Calu3 (cell line): ENCODE results near the gene PCGF6. TPM values are rescaled to one million over a fixed set of nuclear protein-coding genes. Genes with fewer than 3 reads are reported as not detected.
A peak's percentile ranks its signal among the peaks of the same experiment; 100 is the strongest.

Experiments used
- BruUV-seq: library from RNA; stranded (reverse); fragments of 400-500 nt; replicated peaks from 2 replicates; lab custom pipeline; 2021; lab: Mats Ljungman, UMichigan
- CTCF ChIA-PET: fragments of 300-600 bp; sonication (Branson Sonifier 250); formaldehyde crosslinking; loops from one replicate; lab custom pipeline; 2022; ENCODE audit warnings: antibody characterized with exemption; lab: Charles Lee
- DNase-seq: peaks from one replicate; pipeline ENCODE4 v3.0.0; 2022
- H3K27ac Mint-ChIP-seq: one replicate; pipeline ENCODE4 v1.8.0; 2022; ENCODE audit warnings: mixed read lengths; ENCODE audit not compliant: unreplicated experiment
- H3K27me3 Mint-ChIP-seq: one replicate; pipeline ENCODE4 v1.8.0; 2022; ENCODE audit warnings: mixed read lengths; ENCODE audit not compliant: unreplicated experiment
- H3K36me3 Mint-ChIP-seq: one replicate; pipeline ENCODE4 v1.8.0; 2022; ENCODE audit warnings: mild to moderate bottlenecking, moderate library complexity, mixed read lengths; ENCODE audit not compliant: insufficient read depth, unreplicated experiment
- H3K4me1 Mint-ChIP-seq: one replicate; pipeline ENCODE4 v1.8.0; 2022; ENCODE audit warnings: mild to moderate bottlenecking, low read depth, mixed read lengths; ENCODE audit not compliant: unreplicated experiment
- H3K4me3 Mint-ChIP-seq: one replicate; pipeline ENCODE4 v1.8.0; 2022; ENCODE audit warnings: mild to moderate bottlenecking, low read depth, moderate library complexity, mixed read lengths; ENCODE audit not compliant: unreplicated experiment
- H3K9me3 Mint-ChIP-seq: one replicate; pipeline ENCODE4 v1.8.0; 2022; ENCODE audit warnings: low read depth, mixed read lengths; ENCODE audit not compliant: unreplicated experiment
- intact Hi-C: fragments of 100-400 bp; cut with micrococcal nuclease; formaldehyde crosslinking; loops from one replicate; pipeline ENCODE4 v1.10.0; 2022; ENCODE audit not compliant: unreplicated experiment
- total RNA-seq: library from RNA; stranded (reverse); gene quantifications from 2 replicates; pipeline ENCODE4 v1.2.3, GENCODE V29; 2022
- TF ChIP-seq, protein P1 (sequence below): fragments of 200-600 bp; IDR thresholded peaks from one replicate; pipeline ENCODE4 v1.8.0; 2022; ENCODE audit warnings: antibody characterized with exemption; ENCODE audit not compliant: unreplicated experiment

Gene PCGF6
- total RNA-seq, 1 experiment from 2014 or later, result 4.8 TPM

DNA sequence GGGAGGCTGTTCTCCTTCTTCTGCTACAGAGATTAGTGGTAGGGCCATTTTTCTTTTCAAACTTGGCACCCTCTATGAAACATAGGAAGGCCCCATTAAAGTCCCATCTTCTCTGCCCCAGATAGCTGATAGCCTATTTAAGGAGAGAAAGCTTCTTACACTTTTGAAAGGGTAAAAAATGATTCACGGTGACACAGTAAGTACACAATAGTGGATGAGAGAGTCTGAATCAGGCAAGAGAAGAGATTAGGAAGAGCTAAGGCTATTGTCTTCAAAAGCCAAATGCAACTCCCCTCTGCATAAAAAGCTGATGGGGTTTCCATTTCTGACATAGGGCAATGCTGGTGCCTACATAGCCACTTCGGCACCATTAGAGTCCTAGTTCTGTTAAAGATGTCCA, 70.4 kb downstream of the PCGF6 start:
- no TSS peak for BruUV-seq
- TF ChIP-seq, protein P1, sequence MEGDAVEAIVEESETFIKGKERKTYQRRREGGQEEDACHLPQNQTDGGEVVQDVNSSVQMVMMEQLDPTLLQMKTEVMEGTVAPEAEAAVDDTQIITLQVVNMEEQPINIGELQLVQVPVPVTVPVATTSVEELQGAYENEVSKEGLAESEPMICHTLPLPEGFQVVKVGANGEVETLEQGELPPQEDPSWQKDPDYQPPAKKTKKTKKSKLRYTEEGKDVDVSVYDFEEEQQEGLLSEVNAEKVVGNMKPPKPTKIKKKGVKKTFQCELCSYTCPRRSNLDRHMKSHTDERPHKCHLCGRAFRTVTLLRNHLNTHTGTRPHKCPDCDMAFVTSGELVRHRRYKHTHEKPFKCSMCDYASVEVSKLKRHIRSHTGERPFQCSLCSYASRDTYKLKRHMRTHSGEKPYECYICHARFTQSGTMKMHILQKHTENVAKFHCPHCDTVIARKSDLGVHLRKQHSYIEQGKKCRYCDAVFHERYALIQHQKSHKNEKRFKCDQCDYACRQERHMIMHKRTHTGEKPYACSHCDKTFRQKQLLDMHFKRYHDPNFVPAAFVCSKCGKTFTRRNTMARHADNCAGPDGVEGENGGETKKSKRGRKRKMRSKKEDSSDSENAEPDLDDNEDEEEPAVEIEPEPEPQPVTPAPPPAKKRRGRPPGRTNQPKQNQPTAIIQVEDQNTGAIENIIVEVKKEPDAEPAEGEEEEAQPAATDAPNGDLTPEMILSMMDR, result no peak
- no peak overlapping the region for H3K4me3 Mint-ChIP-seq
- intact Hi-C loops, result no loop called here
- peaks cover 69% of the 10 kb centered on the region for H3K27me3 Mint-ChIP-seq
- DNase-seq, result no peak
- peaks cover 8% of the 10 kb centered on the region for H3K36me3 Mint-ChIP-seq
- H3K27ac Mint-ChIP-seq, result no peak overlapping the region
- H3K9me3 Mint-ChIP-seq, result no peaks in the 10 kb centered on the region
- CTCF ChIA-PET, result no interaction called here
- H3K4me1 Mint-ChIP-seq, result no peaks in the 10 kb centered on the region

DNA sequence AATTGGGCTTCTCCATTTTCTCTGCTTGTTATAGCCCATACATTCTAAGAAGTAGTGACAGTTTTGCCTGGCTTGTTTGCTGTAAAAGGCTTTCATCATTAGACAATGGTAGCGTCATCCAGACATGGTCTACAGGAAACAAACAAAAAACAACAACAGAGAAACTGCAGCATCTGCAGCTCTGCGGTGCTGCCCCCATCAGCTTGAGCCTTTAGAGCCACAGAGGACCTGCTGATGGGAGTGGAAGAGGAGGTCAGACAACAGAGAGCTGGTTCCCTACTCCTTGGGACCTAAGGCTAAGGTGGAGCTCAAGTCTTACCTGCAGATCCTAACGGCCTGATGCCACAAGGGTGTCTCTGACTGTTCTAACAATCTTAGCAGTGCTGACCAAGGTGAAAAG, 70.9 kb downstream of the PCGF6 start:
- intact Hi-C loops, result no loop called here
- BruUV-seq, result no TSS peak
- Mint-ChIP-seq H3K27ac (no peak overlapping the region), H3K4me3 (no peak overlapping the region), H3K36me3 (peaks cover 8% of the 10 kb centered on the region), H3K27me3 (peaks cover 73% of the 10 kb centered on the region), H3K9me3 (no peaks in the 10 kb centered on the region), H3K4me1 (no peaks in the 10 kb centered on the region)
- no peak for DNase-seq
- TF ChIP-seq, protein P1, result no peak
- CTCF ChIA-PET, result no interaction called here

DNA sequence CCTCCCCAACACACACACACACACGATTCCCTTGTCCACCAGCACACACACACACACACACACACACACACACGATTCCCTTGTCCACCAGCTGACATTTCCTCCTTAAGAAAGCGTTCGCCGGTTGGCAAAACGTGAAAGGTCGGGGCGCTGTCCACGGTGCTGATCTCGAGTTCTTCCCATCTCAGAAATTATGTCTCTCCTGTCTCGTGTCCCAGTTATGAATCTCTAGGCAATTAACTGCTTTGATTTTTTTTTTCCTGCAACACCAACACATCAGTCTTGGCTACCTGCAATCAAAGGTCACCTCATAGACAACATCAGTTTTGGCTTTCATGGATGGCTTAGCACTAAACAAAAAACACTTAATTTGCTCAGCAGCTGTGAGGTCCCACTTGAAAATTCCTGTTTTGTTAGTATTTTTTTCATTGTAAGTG, 72.1 kb downstream of the PCGF6 start:
- H3K36me3 Mint-ChIP-seq, result peaks cover 8% of the 10 kb centered on the region
- no peaks in the 10 kb centered on the region for H3K4me1 Mint-ChIP-seq
- CTCF ChIA-PET, result no interaction called here
- H3K27me3 Mint-ChIP-seq, result peaks cover 73% of the 10 kb centered on the region
- peak overlapping the region; percentile 54 for H3K4me3 Mint-ChIP-seq
- H3K27ac Mint-ChIP-seq, result peak overlapping the region; percentile 44
- no peaks in the 10 kb centered on the region for H3K9me3 Mint-ChIP-seq
- BruUV-seq, result no TSS peak
- intact Hi-C loops, result no loop called here
- DNase-seq, result peak; percentile 20
- TF ChIP-seq, protein P1, result no peak

DNA sequence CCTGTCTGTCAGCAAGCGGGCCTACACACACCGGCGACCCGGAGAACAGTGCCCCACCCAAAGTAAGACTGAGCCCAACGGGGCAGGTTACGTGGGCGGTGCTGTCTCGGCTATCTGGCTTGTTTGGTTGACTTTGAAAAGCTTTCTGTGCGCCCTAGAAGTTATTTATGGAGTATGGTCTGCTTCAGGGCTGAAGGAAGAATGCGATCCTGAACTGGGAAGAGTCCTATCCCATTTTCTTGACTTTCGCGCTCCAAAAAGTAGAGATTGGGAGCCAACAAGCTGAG, 72.5 kb downstream of the PCGF6 start:
- intact Hi-C loops, result no loop called here
- peak overlapping the region; percentile 54 for H3K4me3 Mint-ChIP-seq
- peak overlapping the region; percentile 44 for H3K27ac Mint-ChIP-seq
- peaks cover 8% of the 10 kb centered on the region for H3K36me3 Mint-ChIP-seq
- no peaks in the 10 kb centered on the region for H3K9me3 Mint-ChIP-seq
- TF ChIP-seq, protein P1, result no peak
- no peaks in the 10 kb centered on the region for H3K4me1 Mint-ChIP-seq
- BruUV-seq, result no TSS peak
- peaks cover 73% of the 10 kb centered on the region for H3K27me3 Mint-ChIP-seq
- DNase-seq, result no peak
- CTCF ChIA-PET, result no interaction called here
